Activated T-helper 2 cell treated with anti-CD3 and anti-CD28 coated beads, Interferon-gamma antibody, Interleukin-2, Interleukin-4, amounts not matched to agents 10 μg/mL and 5 μg/mL and 100 μg/mL, durations not matched to agents 14 hours and 24 hours and 36 hours (primary cell): ENCODE results near the gene IQSEC1. TPM values are rescaled to one million over a fixed set of nuclear protein-coding genes. Genes with fewer than 3 reads are reported as not detected.

Experiments used
- DNase-seq: peaks from one replicate; pipeline ENCODE4 v3.0.0; 2021; ENCODE audit warnings: low spot score
- H3K27ac Mint-ChIP-seq: one replicate; pipeline ENCODE4 v1.8.0; 2021; ENCODE audit warnings: mixed read lengths
- H3K27me3 Mint-ChIP-seq: one replicate; pipeline ENCODE4 v1.8.0; 2021; ENCODE audit warnings: low read depth, mixed read lengths
- H3K36me3 Mint-ChIP-seq: one replicate; pipeline ENCODE4 v1.8.0; 2021; ENCODE audit warnings: low read depth, mixed read lengths
- H3K4me1 Mint-ChIP-seq: one replicate; pipeline ENCODE4 v1.8.0; 2021; ENCODE audit warnings: low read depth, mixed read lengths
- H3K4me3 Mint-ChIP-seq: one replicate; pipeline ENCODE4 v1.8.0; 2021; ENCODE audit warnings: low read depth, mild to moderate bottlenecking, moderate library complexity, mixed read lengths
- H3K9me3 Mint-ChIP-seq: one replicate; pipeline ENCODE4 v1.8.0; 2021; ENCODE audit warnings: mixed read lengths
- intact Hi-C: fragments of 100-400 bp; cut with micrococcal nuclease; formaldehyde crosslinking; loops from one replicate; pipeline ENCODE4 v1.15.1; 2023
- total RNA-seq: library from RNA; stranded (reverse); gene quantifications from 2 replicates; pipeline ENCODE4 v1.2.3, GENCODE V29; 2022

IQSEC1 gene
- total RNA-seq, 1 donor from 2014 or later: 28.1 TPM

DNA sequence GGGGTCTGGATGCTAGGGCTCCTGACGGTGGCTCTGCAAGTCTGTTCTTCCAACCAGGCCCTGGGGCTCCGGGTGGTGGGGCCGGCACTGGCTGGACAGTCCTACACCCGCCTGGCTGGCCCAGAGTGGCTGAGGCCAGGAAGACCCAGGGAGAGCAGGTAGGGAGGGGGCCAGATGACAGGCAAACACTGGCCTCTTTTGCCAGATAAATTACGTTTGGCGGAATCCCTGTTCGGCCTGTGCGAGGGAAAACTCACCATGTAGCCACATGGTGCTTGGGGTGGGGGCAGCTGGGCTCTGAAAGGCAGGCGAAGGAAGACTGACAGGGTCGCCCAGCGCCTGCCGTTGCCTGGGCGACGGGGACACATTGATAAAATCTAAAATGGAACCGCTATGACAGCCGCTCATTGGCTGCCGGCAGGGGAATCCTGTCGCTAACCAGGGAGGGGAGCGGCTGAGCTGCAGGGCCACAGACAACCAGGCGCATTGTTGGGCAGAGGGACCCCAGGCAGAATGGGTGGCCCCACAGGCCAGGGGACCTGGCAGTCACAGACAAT, 30.4 kb downstream of the IQSEC1 start:
- no peak overlapping the region for H3K4me3 Mint-ChIP-seq
- H3K9me3 Mint-ChIP-seq: no peaks in the 10 kb centered on the region
- H3K27ac Mint-ChIP-seq: no peak overlapping the region
- no peak for DNase-seq
- peaks cover 5% of the 10 kb centered on the region for H3K27me3 Mint-ChIP-seq
- no peaks in the 10 kb centered on the region for H3K36me3 Mint-ChIP-seq
- peaks cover 18% of the 10 kb centered on the region for H3K4me1 Mint-ChIP-seq
- intact Hi-C loops: no loop called here

DNA sequence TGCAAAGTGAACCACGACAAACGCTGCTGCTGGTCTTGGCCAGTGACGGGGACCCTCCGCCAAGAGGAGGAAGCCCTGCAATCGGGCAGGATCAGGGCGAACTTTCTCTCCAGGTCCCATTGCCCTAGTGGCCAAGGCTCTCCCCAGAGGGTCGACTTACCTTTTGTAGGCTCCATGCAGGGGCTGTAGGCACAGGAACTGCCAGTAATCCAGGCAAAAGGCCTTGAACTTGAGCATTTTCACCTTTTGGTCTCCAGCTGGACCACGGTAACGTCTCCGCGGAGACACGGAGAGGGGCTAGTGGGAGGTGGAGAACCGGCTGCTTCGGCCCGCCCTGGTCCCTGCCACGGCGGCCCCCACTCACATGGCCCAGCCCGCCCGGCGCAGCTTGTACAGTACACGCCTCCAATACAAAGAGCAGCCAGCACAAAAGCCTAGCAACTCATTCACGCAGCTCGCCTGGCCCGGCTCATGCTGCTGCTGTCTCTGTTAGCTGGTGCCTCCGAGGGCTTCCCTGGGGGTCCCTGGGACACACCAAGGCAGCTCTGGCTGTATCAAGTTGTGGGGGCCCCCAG, 31.0 kb downstream of the IQSEC1 start:
- H3K27ac Mint-ChIP-seq: no peak overlapping the region
- H3K4me1 Mint-ChIP-seq: peaks cover 18% of the 10 kb centered on the region
- peaks cover 5% of the 10 kb centered on the region for H3K27me3 Mint-ChIP-seq
- no peak for DNase-seq
- H3K4me3 Mint-ChIP-seq: no peak overlapping the region
- H3K9me3 Mint-ChIP-seq: no peaks in the 10 kb centered on the region
- no peaks in the 10 kb centered on the region for H3K36me3 Mint-ChIP-seq
- intact Hi-C loops: no loop called here

DNA sequence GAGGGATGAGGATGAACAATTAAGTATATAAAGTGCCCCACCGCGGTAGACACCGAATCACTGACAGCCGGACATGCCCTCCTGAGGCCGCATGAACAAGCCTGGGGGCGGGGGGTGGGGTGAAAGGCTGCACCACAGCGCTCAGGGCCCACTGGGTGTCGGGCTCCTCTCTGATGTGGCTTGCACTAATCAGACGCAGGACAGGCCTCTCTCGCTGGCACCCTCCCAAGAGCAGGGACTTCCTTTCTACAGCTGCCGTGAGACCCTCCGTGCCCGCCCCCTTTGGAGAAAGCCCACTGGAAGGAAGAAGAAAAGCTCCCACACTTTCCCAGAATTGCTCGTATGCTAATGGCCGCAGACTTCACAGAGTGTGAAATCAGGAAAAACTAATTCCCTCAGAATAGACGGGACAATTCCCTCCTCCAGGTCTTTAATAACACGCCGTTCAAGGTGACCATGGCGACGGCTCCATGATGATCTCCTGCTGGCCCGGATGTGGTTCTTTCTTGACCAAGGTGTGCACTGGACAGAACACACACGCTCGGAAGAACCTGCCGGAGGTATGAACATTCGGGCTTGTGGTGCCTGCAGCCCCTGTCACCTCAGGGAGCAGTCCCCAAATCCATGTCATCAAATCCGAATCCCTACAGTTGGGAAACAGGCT, 32.0 kb downstream of the IQSEC1 start:
- Mint-ChIP-seq H3K4me1 (peaks cover 14% of the 10 kb centered on the region), H3K27me3 (peaks cover 5% of the 10 kb centered on the region), H3K27ac (no peak overlapping the region), H3K36me3 (no peaks in the 10 kb centered on the region), H3K4me3 (no peak overlapping the region), H3K9me3 (no peaks in the 10 kb centered on the region)
- no peak for DNase-seq
- intact Hi-C loops: no loop called here

DNA sequence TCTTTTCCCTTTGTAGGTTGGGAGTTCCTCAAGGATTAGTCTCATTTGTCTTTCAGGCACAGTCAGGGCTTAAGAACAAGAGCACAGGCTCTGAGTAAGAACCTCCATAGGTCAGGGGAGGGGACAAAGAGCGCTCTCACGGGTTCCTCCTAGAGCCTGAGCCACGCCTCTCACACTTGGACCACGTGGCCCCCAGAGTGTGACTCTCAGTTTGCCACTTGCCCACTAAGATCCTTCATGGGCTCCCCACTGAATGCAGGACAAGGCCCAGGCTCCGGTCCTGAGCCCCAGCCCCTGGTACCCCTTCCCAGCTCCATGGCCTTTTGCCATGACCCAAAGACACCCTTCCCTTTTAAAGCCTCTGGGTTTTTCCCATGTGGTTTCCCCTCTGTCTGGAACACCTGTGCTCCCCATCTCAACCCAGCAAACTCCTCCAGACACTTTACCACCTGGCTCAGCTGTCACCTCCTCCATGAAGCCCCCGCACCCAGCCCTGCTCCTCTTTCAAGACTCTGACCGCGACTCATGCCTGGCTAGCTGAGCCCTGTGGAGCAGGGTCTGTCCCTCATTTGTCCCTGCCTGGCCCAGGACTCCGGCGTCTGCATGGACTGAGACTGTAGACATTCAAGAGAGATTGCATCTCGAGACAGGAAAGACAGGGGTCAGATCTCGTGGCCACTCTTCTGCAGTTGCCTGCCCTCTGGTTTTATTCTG, 32.7 kb downstream of the IQSEC1 start:
- H3K4me1 Mint-ChIP-seq: peaks cover 9% of the 10 kb centered on the region
- H3K27me3 Mint-ChIP-seq: peaks cover 5% of the 10 kb centered on the region
- no peaks in the 10 kb centered on the region for H3K9me3 Mint-ChIP-seq
- no peaks in the 10 kb centered on the region for H3K36me3 Mint-ChIP-seq
- H3K27ac Mint-ChIP-seq: no peak overlapping the region
- no peak for DNase-seq
- H3K4me3 Mint-ChIP-seq: no peak overlapping the region
- intact Hi-C loops: no loop called here

DNA sequence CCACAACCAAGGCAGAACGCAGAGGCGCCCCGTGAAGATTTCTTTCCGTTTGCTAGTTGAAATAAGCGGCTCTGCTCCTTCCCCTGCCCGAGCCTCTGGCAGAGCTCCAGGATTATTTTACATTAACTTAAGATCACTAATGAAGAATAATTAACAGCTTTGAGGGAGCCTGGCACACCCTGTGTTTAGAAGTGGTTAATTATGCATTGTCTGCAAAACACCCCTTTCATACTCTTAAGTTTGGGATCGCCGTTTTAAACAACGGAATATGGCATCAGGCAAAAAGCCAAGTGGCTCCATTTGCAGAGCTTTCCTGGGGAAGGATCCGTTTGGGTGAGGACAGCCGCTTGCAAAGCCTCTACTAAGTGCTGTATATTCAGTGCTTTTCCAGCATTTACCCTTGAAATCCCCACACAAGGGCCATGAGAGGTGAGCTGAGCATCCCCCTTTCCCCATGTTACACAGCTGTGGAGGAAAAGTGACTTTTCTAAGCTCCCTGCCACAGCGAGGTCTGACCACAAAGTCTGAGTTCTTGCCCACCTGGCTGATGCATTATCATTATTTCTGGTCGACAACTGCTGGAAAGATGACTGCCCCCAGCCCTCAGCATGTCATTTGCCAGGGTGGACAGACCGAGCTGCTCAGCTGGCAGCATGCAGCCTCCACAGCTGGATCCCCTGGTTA, 33.9 kb downstream of the IQSEC1 start:
- no peak for DNase-seq
- Mint-ChIP-seq H3K4me3 (no peak overlapping the region), H3K4me1 (peaks cover 9% of the 10 kb centered on the region), H3K27me3 (peaks cover 5% of the 10 kb centered on the region), H3K9me3 (no peaks in the 10 kb centered on the region), H3K27ac (no peak overlapping the region), H3K36me3 (no peaks in the 10 kb centered on the region)
- intact Hi-C loops: no loop called here

DNA sequence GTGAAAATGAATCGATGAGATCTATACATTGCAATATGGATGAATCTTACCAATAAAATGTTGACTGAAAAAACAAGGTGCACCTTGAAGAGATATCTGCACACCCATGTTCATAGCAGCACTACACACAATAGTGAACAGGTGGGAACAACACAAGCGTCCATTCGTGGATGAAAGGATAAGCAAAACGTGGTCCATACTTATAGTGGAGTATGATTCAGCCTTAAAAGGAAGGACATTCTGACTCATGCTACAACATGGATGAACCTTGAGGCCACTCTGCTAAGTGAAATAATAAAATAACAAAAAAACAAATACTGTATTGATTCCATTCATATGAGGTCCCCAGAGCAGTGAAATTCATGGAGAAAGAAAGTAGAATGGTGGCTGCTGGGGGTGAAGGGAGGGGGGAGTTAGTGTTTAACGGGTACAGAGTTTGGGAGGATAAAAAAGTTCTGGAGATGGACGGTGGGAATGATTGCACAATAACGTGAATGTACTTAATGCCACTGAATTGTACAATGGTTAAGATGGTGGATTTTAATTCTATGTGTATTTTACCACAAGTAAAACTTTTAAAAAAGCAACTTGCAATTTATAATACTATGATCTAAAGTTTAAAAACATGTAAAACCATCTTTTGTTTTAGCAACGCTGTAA, 35.6 kb downstream of the IQSEC1 start:
- intact Hi-C loops: no loop called here
- H3K36me3 Mint-ChIP-seq: no peaks in the 10 kb centered on the region

DNA sequence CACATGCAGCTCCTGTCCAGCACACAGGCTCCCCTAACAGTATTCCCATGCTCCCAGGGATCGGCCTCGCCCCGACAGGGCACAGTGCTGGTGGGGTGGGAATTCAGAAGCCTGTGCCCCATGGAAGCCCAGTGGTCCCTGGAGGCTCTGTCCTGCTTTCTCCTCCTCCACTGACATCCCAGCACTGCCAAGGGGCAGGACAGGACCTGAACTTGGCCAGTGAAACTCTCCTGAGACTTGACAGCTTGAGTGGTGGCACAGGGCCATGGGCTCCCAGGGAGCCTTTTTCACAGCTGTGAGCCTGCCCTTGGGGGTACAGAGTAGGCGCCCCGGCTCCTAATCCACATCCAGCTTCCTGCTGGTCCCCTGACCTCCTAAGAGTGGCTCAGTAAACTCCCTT, 38.4 kb downstream of the IQSEC1 start:
- Mint-ChIP-seq H3K9me3 (no peaks in the 10 kb centered on the region), H3K4me3 (no peak overlapping the region), H3K36me3 (no peaks in the 10 kb centered on the region), H3K27me3 (peaks cover 2% of the 10 kb centered on the region), H3K27ac (no peak overlapping the region), H3K4me1 (peaks cover 1% of the 10 kb centered on the region)
- intact Hi-C loops: no loop called here
- no peak for DNase-seq

More for the DNA sequence above, 35.6 kb downstream of the IQSEC1 start:
- Mint-ChIP-seq H3K4me3 (no peak overlapping the region), H3K27me3 (peaks cover 5% of the 10 kb centered on the region), H3K4me1 (peaks cover 9% of the 10 kb centered on the region), H3K9me3 (no peaks in the 10 kb centered on the region), H3K27ac (no peak overlapping the region)
- DNase-seq: no peak

DNA sequence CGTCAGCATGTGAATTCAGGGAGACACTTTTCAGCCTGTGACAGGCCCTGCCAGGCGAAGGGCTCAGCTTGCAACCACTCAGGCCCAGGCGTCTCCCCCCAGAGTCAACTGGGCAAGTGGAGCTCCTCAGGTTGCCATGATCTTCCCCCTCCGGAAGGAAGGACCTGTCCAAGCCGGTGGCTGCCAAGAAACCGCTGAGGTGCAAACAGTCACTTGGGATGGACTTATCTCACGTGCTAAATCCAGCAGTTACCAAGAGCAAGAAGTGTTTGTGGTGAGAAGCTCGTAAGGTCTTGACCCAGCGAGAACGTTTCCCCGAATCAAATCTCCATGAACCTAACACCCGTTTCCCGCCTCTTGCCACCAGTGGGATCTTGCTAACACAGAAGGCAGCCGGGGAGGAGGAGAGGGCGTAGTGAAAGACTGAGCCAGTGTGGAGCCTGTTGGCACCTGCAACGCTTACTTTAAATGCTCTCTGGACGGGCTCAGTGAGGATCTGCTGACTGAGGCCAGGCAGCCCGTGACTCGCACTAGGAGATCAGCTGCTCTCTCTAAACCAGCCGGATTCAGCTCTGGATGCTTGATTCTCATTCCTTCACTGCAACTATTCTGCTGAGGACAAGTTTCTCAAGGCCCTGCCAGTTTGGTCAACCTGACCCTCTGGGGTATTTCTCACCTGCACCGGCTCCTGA, 39.0 kb downstream of the IQSEC1 start:
- Mint-ChIP-seq H3K36me3 (no peaks in the 10 kb centered on the region), H3K4me3 (no peak overlapping the region), H3K27ac (no peak overlapping the region), H3K4me1 (no peaks in the 10 kb centered on the region), H3K27me3 (peaks cover 2% of the 10 kb centered on the region), H3K9me3 (no peaks in the 10 kb centered on the region)
- intact Hi-C loops: no loop called here
- no peak for DNase-seq

DNA sequence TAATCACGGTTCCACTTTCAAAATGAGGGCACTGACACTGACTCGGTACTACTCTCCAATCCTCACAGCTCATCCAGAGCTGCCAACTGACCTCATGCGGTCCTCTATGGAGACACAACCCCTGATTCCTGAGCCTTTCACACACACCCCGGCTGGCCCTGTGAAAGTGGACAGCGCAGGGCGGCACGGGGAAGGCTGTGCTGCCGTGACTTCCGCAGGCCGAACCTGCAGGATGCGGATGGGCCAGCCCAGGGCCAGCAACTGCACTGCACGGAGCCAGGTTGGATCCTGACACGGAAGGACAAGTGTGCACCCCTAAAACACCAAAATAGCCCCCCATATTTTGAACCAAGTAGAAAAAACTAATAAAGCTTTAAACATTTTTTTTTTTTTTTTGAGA, 41.0 kb downstream of the IQSEC1 start:
- Mint-ChIP-seq H3K4me3 (no peak overlapping the region), H3K27me3 (no peaks in the 10 kb centered on the region), H3K36me3 (no peaks in the 10 kb centered on the region), H3K4me1 (no peaks in the 10 kb centered on the region), H3K9me3 (no peaks in the 10 kb centered on the region), H3K27ac (no peak overlapping the region)
- DNase-seq: no peak
- intact Hi-C loops: no loop called here

DNA sequence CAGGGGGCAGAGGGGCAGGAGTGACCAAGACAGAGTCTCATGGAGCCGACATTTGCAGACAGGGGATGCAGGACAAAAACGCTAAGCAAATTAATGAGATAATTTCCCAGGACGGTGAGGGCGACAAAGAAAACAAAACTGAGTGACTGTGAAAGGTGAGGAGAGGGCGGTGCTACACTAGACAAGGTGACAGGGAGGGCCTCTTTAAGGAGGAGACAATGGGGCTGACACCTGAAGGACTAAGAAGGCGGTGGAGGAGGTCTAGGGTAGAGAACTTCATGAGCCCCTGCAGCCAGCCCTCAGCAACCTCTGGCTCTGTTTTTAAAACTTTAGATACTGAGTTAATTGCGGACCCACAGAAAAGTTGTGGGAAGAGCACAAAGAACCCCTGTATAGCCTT, 41.6 kb downstream of the IQSEC1 start:
- DNase-seq: no peak
- H3K4me3 Mint-ChIP-seq: no peak overlapping the region
- intact Hi-C loops: no loop called here
- no peak overlapping the region for H3K27ac Mint-ChIP-seq
- no peaks in the 10 kb centered on the region for H3K36me3 Mint-ChIP-seq
- H3K4me1 Mint-ChIP-seq: no peaks in the 10 kb centered on the region
- H3K27me3 Mint-ChIP-seq: no peaks in the 10 kb centered on the region
- H3K9me3 Mint-ChIP-seq: no peaks in the 10 kb centered on the region

DNA sequence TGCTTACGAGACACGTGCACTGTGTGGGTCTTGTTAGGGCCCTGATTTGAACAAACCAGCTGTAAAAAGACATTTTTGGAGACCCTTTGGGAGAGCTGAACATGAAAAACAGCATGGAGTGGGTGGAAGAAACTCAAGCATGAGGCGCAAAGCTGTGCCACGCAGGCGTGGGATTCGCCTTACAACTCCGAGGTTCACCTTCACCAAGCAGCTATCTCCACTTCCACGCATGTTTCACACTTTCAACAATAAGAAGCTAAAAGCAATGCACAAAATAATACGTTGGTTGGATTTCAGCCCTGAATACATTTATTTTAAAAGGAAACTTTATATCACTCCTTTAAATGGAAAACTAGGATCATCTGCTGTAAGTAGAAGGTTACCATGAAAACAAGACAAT, 42.5 kb downstream of the IQSEC1 start:
- Mint-ChIP-seq H3K36me3 (no peaks in the 10 kb centered on the region), H3K27ac (no peak overlapping the region), H3K4me3 (no peak overlapping the region), H3K9me3 (no peaks in the 10 kb centered on the region), H3K27me3 (no peaks in the 10 kb centered on the region), H3K4me1 (no peaks in the 10 kb centered on the region)
- intact Hi-C loops: no loop called here
- DNase-seq: no peak
